Neural cell (in vitro differentiated cells): ENCODE results near the gene PAN2. TPM values are rescaled to one million over a fixed set of nuclear protein-coding genes. Genes with fewer than 3 reads are reported as not detected.

Source experiments
- H2AFZ ChIP-seq: fragments of 200-600, 300-800 bp; sonication (generic), shearing (Covaris generic); 2 replicates; pipeline ENCODE4 v1.6.0; 2014; ENCODE audit warnings: low read depth, mild to moderate bottlenecking, antibody characterized with exemption, low read length, moderate library complexity
- H3F3A ChIP-seq: fragments of 200-600 bp; shearing (Covaris generic); 2 replicates; pipeline ENCODE4 v1.6.1; 2016; ENCODE audit warnings: mild to moderate bottlenecking, moderate library complexity, mixed read lengths, antibody characterized with exemption, low read length; ENCODE audit not compliant: insufficient read depth, poor library complexity, severe bottlenecking
- H3K27ac ChIP-seq: fragments of 200-600, 300-800 bp; sonication (generic), shearing (Covaris generic); 2 replicates; pipeline ENCODE4 v1.5.1; 2014; ENCODE audit warnings: mild to moderate bottlenecking, low read length, moderate library complexity
- H3K27me3 ChIP-seq: fragments of 300-800, 200-600 bp; sonication (generic), shearing (Covaris generic); 2 replicates; pipeline ENCODE4 v1.6.0; 2014; ENCODE audit warnings: mild to moderate bottlenecking, low read depth, low read length, moderate library complexity; ENCODE audit not compliant: insufficient read depth
- H3K36me3 ChIP-seq: fragments of 300-800, 200-600 bp; sonication (generic), shearing (Covaris generic); 2 replicates; pipeline ENCODE4 v1.5.1; 2014; ENCODE audit warnings: mild to moderate bottlenecking, antibody characterized with exemption, low read length, moderate library complexity; ENCODE audit not compliant: insufficient read depth
- H3K4me2 ChIP-seq: fragments of 300-800, 200-600 bp; sonication (generic), shearing (Covaris generic); 2 replicates; pipeline ENCODE4 v1.6.0; 2014; ENCODE audit warnings: mild to moderate bottlenecking, low read length
- H3K4me3 ChIP-seq: fragments of 300-800, 200-600 bp; sonication (generic), shearing (Covaris generic); 2 replicates; pipeline ENCODE4 v1.5.1; 2014; ENCODE audit warnings: mild to moderate bottlenecking, low read length, moderate library complexity
- H3K79me2 ChIP-seq: fragments of 200-600 bp; shearing (Covaris generic); replicated peaks from 2 replicates; pipeline ENCODE4 v1.6.0; 2014; ENCODE audit warnings: mild to moderate bottlenecking, low read length, moderate library complexity; ENCODE audit not compliant: insufficient read depth
- H3K9ac ChIP-seq: fragments of 300-800, 200-600 bp; sonication (generic), shearing (Covaris generic); 2 replicates; pipeline ENCODE4 v1.6.1; 2016; ENCODE audit warnings: mild to moderate bottlenecking, low read length, mixed read lengths
- H3K9me2 ChIP-seq: fragments of 200-600 bp; shearing (Covaris generic); 2 replicates; pipeline ENCODE4 v1.6.1; 2016; ENCODE audit warnings: mild to moderate bottlenecking, low read length, mixed read lengths; ENCODE audit not compliant: insufficient read depth
- H3K9me3 ChIP-seq: fragments of 200-600, 300-800 bp; sonication (generic), shearing (Covaris generic); 2 replicates; pipeline ENCODE4 v1.6.1; 2016; ENCODE audit warnings: mild to moderate bottlenecking, mixed run types, low read length, moderate library complexity, mixed read lengths
- H4K20me1 ChIP-seq: fragments of 200-600 bp; shearing (Covaris generic); 2 replicates; pipeline ENCODE4 v1.6.1; 2016; ENCODE audit warnings: mild to moderate bottlenecking, mixed run types; ENCODE audit not compliant: insufficient read depth
- CTCF ChIP-seq: fragments of 450-650 bp; IDR thresholded peaks from 2 replicates; pipeline ENCODE4 v1.5.1; 2014; ENCODE audit warnings: antibody characterized with exemption, mild to moderate bottlenecking, moderate library complexity; ENCODE audit not compliant: poor library complexity, severe bottlenecking
- EP300 ChIP-seq: fragments of 450-650 bp; conservative IDR thresholded peaks from 2 replicates; pipeline ENCODE4 v1.6.1; 2014; ENCODE audit warnings: antibody characterized with exemption, mild to moderate bottlenecking, moderate library complexity; ENCODE audit not compliant: poor library complexity, severe bottlenecking
- EZH2 ChIP-seq: fragments of 200-600, 300-800 bp; shearing (Covaris generic), sonication (generic); IDR thresholded peaks from 2 replicates; pipeline ENCODE4 v1.6.1; 2014; ENCODE audit warnings: antibody characterized with exemption, low read length, borderline replicate concordance, mild to moderate bottlenecking; ENCODE audit not compliant: insufficient read depth, poor library complexity, severe bottlenecking
- MXI1 ChIP-seq: fragments of 450-650 bp; conservative IDR thresholded peaks from 2 replicates; pipeline ENCODE4 v1.6.1; 2014; ENCODE audit warnings: antibody characterized with exemption, mild to moderate bottlenecking; ENCODE audit not compliant: poor library complexity, severe bottlenecking
- POLR2AphosphoS5 ChIP-seq: IDR thresholded peaks from 2 replicates; pipeline ENCODE4 v1.6.1; 2012
- RAD21 ChIP-seq: fragments of 450-650 bp; conservative IDR thresholded peaks from 2 replicates; pipeline ENCODE4 v1.6.1; 2014; ENCODE audit warnings: antibody characterized with exemption, mild to moderate bottlenecking, moderate library complexity
- SMC3 ChIP-seq: fragments of 450-650 bp; conservative IDR thresholded peaks from 2 replicates; pipeline ENCODE4 v1.6.1; 2014; ENCODE audit warnings: antibody characterized with exemption, mild to moderate bottlenecking, moderate library complexity; ENCODE audit not compliant: poor library complexity
- TAF1 ChIP-seq: IDR thresholded peaks from 2 replicates; pipeline ENCODE4 v1.6.1; 2012; ENCODE audit warnings: low read depth
- polyA plus RNA-seq: library from polyadenylated mRNA; depleted of rRNA; stranded (reverse); fragments of >200 nt; gene quantifications from 2 replicates; pipeline ENCODE4 v1.2.3, GENCODE V29; 2014
- TF ChIP-seq, protein P1 (sequence below): IDR thresholded peaks from 2 replicates; pipeline ENCODE4 v1.6.1; 2012; ENCODE audit warnings: borderline replicate concordance

The PAN2 gene
- polyA plus RNA-seq, 1 donor from 2014 or later: 63.0 TPM

DNA sequence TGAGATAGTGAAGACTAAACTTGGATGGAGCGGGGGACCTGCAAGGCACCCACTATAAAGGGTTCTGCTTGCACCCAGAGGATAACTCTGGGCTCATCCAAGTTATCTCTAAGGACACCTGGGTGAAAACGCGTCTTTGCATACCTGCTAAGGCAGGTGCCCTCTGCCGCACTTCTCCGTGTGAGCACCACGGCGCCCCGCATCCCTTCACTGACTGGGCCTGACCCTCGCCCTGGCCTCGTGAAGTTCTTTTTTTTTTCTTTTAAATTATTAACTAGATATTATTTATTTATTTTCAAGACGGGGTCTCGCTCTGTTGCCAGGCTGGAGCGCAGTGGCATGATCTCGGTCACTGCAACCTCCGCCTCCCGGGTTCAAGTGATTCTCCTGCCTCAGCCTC, 48.8 kb upstream of the PAN2 start:
- H3K9me3 ChIP-seq: no peaks in the 10 kb centered on the region
- H3K27me3 ChIP-seq: no peaks in the 10 kb centered on the region
- H3K9ac ChIP-seq: no peak overlapping the region
- H3K4me3 ChIP-seq: no peak overlapping the region
- TF ChIP-seq SMC3 (no peak), RAD21 (no peak), POLR2AphosphoS5 (no peak), MXI1 (no peak), CTCF (no peak), EP300 (no peak), EZH2 (no peak), TAF1 (no peak)
- TF ChIP-seq, protein P1, sequence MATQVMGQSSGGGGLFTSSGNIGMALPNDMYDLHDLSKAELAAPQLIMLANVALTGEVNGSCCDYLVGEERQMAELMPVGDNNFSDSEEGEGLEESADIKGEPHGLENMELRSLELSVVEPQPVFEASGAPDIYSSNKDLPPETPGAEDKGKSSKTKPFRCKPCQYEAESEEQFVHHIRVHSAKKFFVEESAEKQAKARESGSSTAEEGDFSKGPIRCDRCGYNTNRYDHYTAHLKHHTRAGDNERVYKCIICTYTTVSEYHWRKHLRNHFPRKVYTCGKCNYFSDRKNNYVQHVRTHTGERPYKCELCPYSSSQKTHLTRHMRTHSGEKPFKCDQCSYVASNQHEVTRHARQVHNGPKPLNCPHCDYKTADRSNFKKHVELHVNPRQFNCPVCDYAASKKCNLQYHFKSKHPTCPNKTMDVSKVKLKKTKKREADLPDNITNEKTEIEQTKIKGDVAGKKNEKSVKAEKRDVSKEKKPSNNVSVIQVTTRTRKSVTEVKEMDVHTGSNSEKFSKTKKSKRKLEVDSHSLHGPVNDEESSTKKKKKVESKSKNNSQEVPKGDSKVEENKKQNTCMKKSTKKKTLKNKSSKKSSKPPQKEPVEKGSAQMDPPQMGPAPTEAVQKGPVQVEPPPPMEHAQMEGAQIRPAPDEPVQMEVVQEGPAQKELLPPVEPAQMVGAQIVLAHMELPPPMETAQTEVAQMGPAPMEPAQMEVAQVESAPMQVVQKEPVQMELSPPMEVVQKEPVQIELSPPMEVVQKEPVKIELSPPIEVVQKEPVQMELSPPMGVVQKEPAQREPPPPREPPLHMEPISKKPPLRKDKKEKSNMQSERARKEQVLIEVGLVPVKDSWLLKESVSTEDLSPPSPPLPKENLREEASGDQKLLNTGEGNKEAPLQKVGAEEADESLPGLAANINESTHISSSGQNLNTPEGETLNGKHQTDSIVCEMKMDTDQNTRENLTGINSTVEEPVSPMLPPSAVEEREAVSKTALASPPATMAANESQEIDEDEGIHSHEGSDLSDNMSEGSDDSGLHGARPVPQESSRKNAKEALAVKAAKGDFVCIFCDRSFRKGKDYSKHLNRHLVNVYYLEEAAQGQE: no peak
- no peak overlapping the region for H3K27ac ChIP-seq
- no peaks in the 10 kb centered on the region for H3K79me2 ChIP-seq
- no peak overlapping the region for H3K4me2 ChIP-seq
- H2AFZ ChIP-seq: no peak overlapping the region
- no peaks in the 10 kb centered on the region for H4K20me1 ChIP-seq
- H3K36me3 ChIP-seq: no peaks in the 10 kb centered on the region
- H3F3A ChIP-seq: no peaks in the 10 kb centered on the region
- H3K9me2 ChIP-seq: no peaks in the 10 kb centered on the region

DNA sequence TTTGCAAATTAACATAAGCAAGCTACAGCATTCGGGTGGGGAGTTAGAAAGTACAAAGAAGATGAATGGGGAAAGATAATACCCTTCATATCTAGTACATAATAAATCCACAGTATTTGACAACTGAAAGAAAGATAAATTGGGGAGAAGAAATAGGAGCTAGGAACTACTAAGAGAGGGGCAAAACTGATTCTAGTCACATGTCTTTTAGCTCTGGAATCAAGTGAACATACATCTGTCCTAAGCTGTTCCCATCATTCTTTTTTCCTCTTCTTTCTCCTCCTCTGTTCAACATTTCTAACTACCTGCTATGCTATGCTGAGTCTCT, 44.2 kb upstream of the PAN2 start:
- peaks cover 3% of the 10 kb centered on the region for H3K9me3 ChIP-seq
- H3K4me2 ChIP-seq: no peak overlapping the region
- no peaks in the 10 kb centered on the region for H3F3A ChIP-seq
- H3K9me2 ChIP-seq: no peaks in the 10 kb centered on the region
- no peak overlapping the region for H2AFZ ChIP-seq
- no peak overlapping the region for H3K27ac ChIP-seq
- H3K27me3 ChIP-seq: no peaks in the 10 kb centered on the region
- H3K9ac ChIP-seq: no peak overlapping the region
- no peaks in the 10 kb centered on the region for H3K79me2 ChIP-seq
- H3K4me3 ChIP-seq: no peak overlapping the region
- H4K20me1 ChIP-seq: no peaks in the 10 kb centered on the region
- TF ChIP-seq CTCF (no peak), MXI1 (no peak), TAF1 (no peak), SMC3 (no peak), EZH2 (no peak), RAD21 (no peak), EP300 (no peak), POLR2AphosphoS5 (no peak)
- TF ChIP-seq, protein P1: no peak
- H3K36me3 ChIP-seq: no peaks in the 10 kb centered on the region
